Measurements from ENCODE around the gene ITGA11. TPM values are rescaled to one million over a fixed set of nuclear protein-coding genes. Genes with fewer than 3 reads are reported as not detected.

Gene ITGA11
- total and polyA plus RNA-seq, 2 experiments from 2014 or later, result 0.03 to 0.40 TPM

- TF ChIP-seq ZNF462 (CRISPR knock-in tag; IDR thresholded peaks at IDR 0.05), result no peak
Measured at GRCh38 chr15:68426116-68426515, 5.8 kb downstream of the ITGA11 start (continued).

- Histone ChIP-seq H3K4me3 (no peak overlapping the region), H3K27ac (ENCODE audit: low read depth) (no peak overlapping the region), H3K4me1 (ENCODE audit: insufficient read depth) (peaks cover 3% of the 10 kb centered on the region), H3K4me2 (no peak overlapping the region), H3K36me3 (ENCODE audit: insufficient read depth) (no peaks in the 10 kb centered on the region), H3K9me2 (ENCODE audit: insufficient read depth) (no peaks in the 10 kb centered on the region), H3F3A (replicated peaks; ENCODE audit: low read depth) (no peaks in the 10 kb centered on the region), H2AFZ (no peak overlapping the region), H3K79me2 (replicated peaks; ENCODE audit: insufficient read depth) (no peaks in the 10 kb centered on the region), H4K20me1 (replicated peaks; ENCODE audit: insufficient read depth) (no peaks in the 10 kb centered on the region), H3K27me3 (ENCODE audit: insufficient read depth) (peaks cover 22% of the 10 kb centered on the region)
- Mint-ChIP-seq H3K27me3 (ENCODE audit: insufficient read depth, low read depth, poor library complexity) (peaks cover 28% of the 10 kb centered on the region), H3K4me1 (peaks cover 17% of the 10 kb centered on the region), H3K27ac (no peak overlapping the region), H3K4me3 (no peak overlapping the region), H3K9me3 (peaks cover 1% of the 10 kb centered on the region; the same call in 1 of the 3 replicates), H3K36me3 (ENCODE audit: low read depth) (no peaks in the 10 kb centered on the region; the same call in 2 of the 3 replicates)
- DNase-seq (ENCODE audit: low spot score) (no peak), ATAC-seq (no peak)
- TF ChIP-seq EZH2phosphoT487 (IDR thresholded peaks at IDR 0.05; ENCODE audit: unreplicated experiment) (no peak), ZNF331 (CRISPR knock-in tag; IDR thresholded peaks at IDR 0.05; ENCODE audit: low read depth) (no peak), ZNF462 (CRISPR knock-in tag; IDR thresholded peaks at IDR 0.05) (no peak), NANOG (IDR thresholded peaks at IDR 0.05; ENCODE audit: borderline replicate concordance) (no peak), CREB1 (CRISPR knock-in tag; IDR thresholded peaks at IDR 0.05; ENCODE audit: low read depth) (no peak), EZH2 (IDR thresholded peaks at IDR 0.05; ENCODE audit: low read depth, unreplicated experiment) (no peak), ETS1 (IDR thresholded peaks at IDR 0.05) (no peak), ZNF114 (CRISPR knock-in tag; IDR thresholded peaks at IDR 0.05) (no peak)
Measured at GRCh38 chr15:68425428-68426060, 6.4 kb downstream of the ITGA11 start.

Measured in GM23338 (cell line).